ENCODE results near the gene GRK4. TPM values are rescaled to one million over a fixed set of nuclear protein-coding genes. Genes with fewer than 3 reads are reported as not detected.

Gene GRK4
- total RNA-seq, 4 donors from 2014 or later = 0.95 to 17.3 (median 1.5) TPM

DNA sequence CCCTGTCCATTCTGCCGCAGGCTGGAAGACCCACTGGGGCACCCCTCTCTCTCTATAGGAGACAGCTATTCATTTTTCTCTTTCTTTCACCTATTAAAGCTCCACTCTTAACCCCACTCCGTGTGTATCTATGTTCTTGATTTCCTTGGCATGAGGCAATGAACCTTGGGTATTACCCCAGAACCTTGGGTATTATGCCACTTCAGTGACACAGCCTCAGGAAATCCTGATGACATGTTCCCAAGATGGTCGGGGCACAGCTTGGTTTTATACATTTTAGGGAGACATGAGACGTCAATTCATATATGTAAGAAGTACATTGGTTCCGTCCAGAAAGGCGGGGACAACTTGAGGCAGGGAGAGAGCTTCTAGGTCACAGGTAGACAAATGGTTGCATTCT, 97.6 kb downstream of the GRK4 start:
- Histone ChIP-seq H3K36me3 (no peaks in the 10 kb centered on the region), H3K9me3 (no peaks in the 10 kb centered on the region), H3K4me3 (no peak overlapping the region), H3K4me1 (no peaks in the 10 kb centered on the region), H3K27ac (no peak overlapping the region), H3K27me3 (no peaks in the 10 kb centered on the region)
- no peak for TF ChIP-seq POLR2A (IDR thresholded peaks at IDR 0.05)
- TF ChIP-seq, protein P1, sequence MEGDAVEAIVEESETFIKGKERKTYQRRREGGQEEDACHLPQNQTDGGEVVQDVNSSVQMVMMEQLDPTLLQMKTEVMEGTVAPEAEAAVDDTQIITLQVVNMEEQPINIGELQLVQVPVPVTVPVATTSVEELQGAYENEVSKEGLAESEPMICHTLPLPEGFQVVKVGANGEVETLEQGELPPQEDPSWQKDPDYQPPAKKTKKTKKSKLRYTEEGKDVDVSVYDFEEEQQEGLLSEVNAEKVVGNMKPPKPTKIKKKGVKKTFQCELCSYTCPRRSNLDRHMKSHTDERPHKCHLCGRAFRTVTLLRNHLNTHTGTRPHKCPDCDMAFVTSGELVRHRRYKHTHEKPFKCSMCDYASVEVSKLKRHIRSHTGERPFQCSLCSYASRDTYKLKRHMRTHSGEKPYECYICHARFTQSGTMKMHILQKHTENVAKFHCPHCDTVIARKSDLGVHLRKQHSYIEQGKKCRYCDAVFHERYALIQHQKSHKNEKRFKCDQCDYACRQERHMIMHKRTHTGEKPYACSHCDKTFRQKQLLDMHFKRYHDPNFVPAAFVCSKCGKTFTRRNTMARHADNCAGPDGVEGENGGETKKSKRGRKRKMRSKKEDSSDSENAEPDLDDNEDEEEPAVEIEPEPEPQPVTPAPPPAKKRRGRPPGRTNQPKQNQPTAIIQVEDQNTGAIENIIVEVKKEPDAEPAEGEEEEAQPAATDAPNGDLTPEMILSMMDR (IDR thresholded peaks at IDR 0.05) = no peak
- DNase-seq = no peak

DNA sequence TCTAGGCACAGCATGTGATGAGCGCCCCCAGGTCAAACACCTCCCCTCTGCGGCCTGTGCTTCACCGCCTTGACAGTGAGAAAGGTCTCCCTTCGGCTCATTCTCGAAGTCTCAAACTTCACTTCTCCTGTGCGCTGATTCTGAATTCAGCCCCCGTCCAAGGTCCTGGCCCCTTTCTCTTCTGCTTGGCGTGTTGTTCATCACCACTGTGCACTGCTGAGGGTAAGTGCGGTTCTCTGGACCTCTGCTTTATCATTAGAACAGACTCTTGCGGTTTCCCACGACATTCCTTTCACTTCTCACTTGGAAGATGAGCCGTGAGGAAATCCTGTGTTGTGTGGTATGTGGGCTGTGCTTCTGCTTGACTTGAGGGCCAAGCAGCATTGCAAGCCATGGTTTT, 99.1 kb downstream of the GRK4 start:
- no peak overlapping the region for H3K4me3 ChIP-seq
- no peak for TF ChIP-seq POLR2A (IDR thresholded peaks at IDR 0.05)
- TF ChIP-seq, protein P1 (IDR thresholded peaks at IDR 0.05) = no peak
- H3K4me1 ChIP-seq = no peaks in the 10 kb centered on the region
- no peaks in the 10 kb centered on the region for H3K27me3 ChIP-seq
- no peak overlapping the region for H3K27ac ChIP-seq
- no peaks in the 10 kb centered on the region for H3K36me3 ChIP-seq
- DNase-seq = no peak
- H3K9me3 ChIP-seq = no peaks in the 10 kb centered on the region

DNA sequence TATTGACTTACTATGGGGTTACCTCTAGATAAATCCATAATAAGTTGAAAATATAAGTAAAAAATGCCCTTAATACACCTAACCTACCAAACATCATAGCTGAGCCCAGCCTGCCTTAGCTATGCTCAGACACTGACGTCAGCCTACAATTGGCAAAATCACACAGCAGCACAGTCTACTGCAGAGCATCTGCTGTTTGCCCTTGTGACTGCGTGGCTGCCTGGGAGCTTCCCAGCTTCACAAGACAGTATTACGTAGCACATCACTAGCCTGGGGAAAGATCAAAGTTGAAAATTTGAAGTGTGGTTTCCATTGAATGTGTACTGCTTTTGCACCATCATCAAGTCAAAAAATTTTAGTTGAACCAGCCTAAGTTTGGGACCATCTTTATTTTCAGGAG, 102.2 kb downstream of the GRK4 start:
- H3K4me3 ChIP-seq = no peak overlapping the region
- no peaks in the 10 kb centered on the region for H3K4me1 ChIP-seq
- TF ChIP-seq POLR2A (IDR thresholded peaks at IDR 0.05) = no peak
- TF ChIP-seq, protein P1 (IDR thresholded peaks at IDR 0.05) = no peak
- no peaks in the 10 kb centered on the region for H3K9me3 ChIP-seq
- no peak overlapping the region for H3K27ac ChIP-seq
- H3K27me3 ChIP-seq = no peaks in the 10 kb centered on the region
- no peak for DNase-seq
- H3K36me3 ChIP-seq = no peaks in the 10 kb centered on the region

DNA sequence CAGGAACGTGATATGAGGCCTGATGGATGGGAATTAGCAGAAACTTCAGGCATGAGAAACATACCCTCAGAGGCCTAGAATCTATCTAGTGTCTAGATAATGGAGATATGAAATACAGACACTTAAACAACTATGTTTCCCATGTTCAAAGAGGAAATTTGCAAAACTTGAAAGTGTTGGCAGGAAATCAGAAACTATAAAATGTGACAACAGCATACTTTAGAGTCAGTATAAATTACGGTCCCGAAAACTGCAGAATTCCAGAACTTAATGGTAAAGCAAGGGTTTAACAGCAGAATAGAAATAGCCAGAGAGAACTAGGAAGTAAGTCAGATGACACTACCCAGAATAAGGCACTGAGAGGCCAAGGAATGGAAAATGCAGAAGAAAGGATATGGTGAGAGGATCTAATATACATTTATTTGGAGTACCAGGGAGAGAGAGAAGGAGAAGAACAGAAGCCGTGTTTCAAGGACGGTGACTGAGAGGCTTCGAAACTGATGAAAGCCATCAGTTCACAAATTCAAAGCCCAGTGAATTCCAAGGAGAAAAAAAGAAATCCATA, 103.5 kb downstream of the GRK4 start:
- Histone ChIP-seq H3K27me3 (no peaks in the 10 kb centered on the region), H3K9me3 (no peaks in the 10 kb centered on the region), H3K36me3 (no peaks in the 10 kb centered on the region), H3K4me3 (no peak overlapping the region), H3K4me1 (no peaks in the 10 kb centered on the region), H3K27ac (no peak overlapping the region)
- no peak for DNase-seq
- TF ChIP-seq, protein P1 (IDR thresholded peaks at IDR 0.05) = no peak
- no peak for TF ChIP-seq POLR2A (IDR thresholded peaks at IDR 0.05)

DNA sequence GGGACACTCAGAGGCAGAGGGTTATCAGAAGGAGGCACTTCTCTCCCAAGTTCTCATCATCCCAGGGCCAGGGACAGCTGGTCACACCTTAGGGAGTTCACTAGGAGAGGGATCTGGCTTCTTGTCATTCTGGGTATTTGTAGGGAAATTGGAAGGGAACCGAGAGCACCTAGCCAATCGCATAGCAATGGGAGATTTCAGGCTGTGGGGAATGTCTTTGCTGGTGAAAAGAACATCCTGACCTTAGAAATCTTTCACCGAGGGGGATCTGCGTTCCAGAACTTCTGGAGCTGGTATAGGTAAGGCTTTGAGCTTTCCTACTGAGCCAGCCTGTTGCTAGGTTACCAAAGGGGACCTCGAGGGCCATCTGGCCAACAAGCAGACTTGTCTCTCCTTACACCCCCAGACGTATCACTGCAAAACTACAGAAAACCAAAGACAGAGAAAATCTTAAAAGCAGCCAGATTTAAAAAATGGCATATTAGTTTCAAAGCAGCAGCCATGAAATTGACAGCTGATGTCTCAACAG, 104.2 kb downstream of the GRK4 start:
- Histone ChIP-seq H3K27me3 (no peaks in the 10 kb centered on the region), H3K4me3 (no peak overlapping the region), H3K27ac (no peak overlapping the region), H3K9me3 (no peaks in the 10 kb centered on the region), H3K4me1 (no peaks in the 10 kb centered on the region), H3K36me3 (no peaks in the 10 kb centered on the region)
- TF ChIP-seq, protein P1 (IDR thresholded peaks at IDR 0.05) = no peak
- TF ChIP-seq POLR2A (IDR thresholded peaks at IDR 0.05) = no peak
- no peak for DNase-seq
